AG04450 (cell line): Measurements from ENCODE around the gene ST6GALNAC4. TPM values are rescaled to one million over a fixed set of nuclear protein-coding genes. Genes with fewer than 3 reads are reported as not detected.

Experiments
- CTCF ChIA-PET: fragments of 300-600, 350-600 bp; formaldehyde crosslinking; extraction: SDS; loops from one replicate; lab custom pipeline; 2022; ENCODE audit warnings: antibody characterized with exemption, inconsistent platforms; lab: Charles Lee
- POLR2A ChIA-PET: fragments of 350-600 bp; formaldehyde crosslinking; extraction: SDS; loops from one replicate; lab custom pipeline; 2021; ENCODE audit warnings: antibody characterized with exemption, inconsistent platforms; lab: Yijun Ruan, JAX
- DNase-seq: peaks from one replicate; pipeline ENCODE4 v3.0.0-alpha.2; 2011; ENCODE audit warnings: low read depth, low spot score
- H3K27ac ChIP-seq: one replicate; pipeline ENCODE4 v1.5.1; 2012; ENCODE audit warnings: low read depth, low read length, control low read depth
- H3K27me3 ChIP-seq: one replicate; pipeline ENCODE4 v1.6.0; 2012; ENCODE audit warnings: low read length; ENCODE audit not compliant: control insufficient read depth, insufficient read depth
- H3K4me3 ChIP-seq: 2 replicates; pipeline ENCODE4 v1.5.1; 2011; ENCODE audit warnings: mild to moderate bottlenecking, low read depth, low read length, control low read depth
- H3K9me3 ChIP-seq: 2 replicates; pipeline ENCODE4 v1.5.1; 2012; ENCODE audit warnings: low read length; ENCODE audit not compliant: control insufficient read depth, insufficient read depth
- polyA plus RNA-seq: library from polyadenylated mRNA; depleted of rRNA; stranded (reverse); fragments of >200 nt; gene quantifications from 2 replicates; pipeline ENCODE4 v1.2.3, GENCODE V29; 2011
- TF ChIP-seq, protein P1 (sequence below): IDR thresholded peaks from 2 replicates; pipeline ENCODE4 v1.5.1; 2011; ENCODE audit warnings: low read depth, low read length, control low read depth, inconsistent platforms

ST6GALNAC4 gene
- polyA plus RNA-seq, 1 experiment = 15.0 TPM

DNA sequence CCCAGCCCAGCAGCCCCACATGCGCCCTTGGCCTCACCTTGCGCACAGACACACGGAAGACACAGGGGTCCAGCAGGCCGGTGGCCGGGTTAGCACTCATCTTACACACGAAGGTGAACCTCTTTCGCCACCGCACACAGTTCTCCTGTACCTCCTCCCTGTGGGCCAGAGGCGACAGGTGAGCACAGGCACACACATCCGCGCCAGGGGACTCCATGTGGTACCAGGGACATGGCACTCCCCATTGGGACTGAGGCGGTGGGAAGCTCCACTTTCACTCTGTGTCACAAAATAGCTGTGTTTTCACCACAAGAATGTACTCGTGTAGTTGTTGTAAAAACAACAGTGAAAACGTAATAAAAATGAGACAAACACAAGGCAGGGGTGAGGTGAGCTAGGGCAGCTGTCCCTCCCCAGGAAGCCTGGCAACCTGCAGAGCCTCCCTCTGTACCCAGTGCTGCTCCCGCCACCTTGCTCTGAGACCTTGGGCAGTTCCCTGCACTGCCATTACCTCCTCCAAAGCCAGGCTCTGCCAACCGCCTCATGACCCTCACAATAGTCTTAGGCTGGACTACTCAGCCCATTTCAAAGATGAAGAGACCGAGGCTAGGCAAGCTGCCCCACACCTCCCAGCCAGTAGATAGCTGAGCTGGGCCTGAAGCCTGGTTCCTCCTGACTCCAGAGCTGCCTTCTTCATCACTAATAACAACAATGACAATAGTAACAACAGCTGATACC is 37.1 kb upstream of the ST6GALNAC4 start:
- Histone ChIP-seq H3K27me3 (no peaks in the 10 kb centered on the region), H3K27ac (peak overlapping the region; percentile 21)
- no peak for DNase-seq

DNA sequence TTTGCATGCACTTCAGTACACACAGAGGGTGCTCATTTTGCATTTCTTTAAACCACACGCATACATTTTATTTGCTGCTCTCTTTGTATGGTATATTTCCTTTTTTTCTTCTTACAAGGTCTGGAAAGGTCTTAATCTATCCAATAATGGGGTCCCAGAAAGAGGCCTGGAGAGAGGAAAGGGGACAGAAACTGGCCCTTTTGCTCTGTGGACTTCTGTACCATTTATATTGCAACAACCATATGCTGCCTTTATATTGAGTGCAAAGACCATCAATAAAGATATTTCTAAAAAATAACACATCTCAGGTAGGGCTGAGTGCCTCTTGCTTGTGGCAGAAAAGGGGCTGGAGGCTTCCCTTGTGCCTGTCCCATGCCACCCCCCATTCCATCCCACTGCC is 36.3 kb upstream of the ST6GALNAC4 start:
- no peaks in the 10 kb centered on the region; the same call in 1 of the 2 replicates for H3K9me3 ChIP-seq
- H3K27ac ChIP-seq = no peak overlapping the region
- TF ChIP-seq, protein P1, sequence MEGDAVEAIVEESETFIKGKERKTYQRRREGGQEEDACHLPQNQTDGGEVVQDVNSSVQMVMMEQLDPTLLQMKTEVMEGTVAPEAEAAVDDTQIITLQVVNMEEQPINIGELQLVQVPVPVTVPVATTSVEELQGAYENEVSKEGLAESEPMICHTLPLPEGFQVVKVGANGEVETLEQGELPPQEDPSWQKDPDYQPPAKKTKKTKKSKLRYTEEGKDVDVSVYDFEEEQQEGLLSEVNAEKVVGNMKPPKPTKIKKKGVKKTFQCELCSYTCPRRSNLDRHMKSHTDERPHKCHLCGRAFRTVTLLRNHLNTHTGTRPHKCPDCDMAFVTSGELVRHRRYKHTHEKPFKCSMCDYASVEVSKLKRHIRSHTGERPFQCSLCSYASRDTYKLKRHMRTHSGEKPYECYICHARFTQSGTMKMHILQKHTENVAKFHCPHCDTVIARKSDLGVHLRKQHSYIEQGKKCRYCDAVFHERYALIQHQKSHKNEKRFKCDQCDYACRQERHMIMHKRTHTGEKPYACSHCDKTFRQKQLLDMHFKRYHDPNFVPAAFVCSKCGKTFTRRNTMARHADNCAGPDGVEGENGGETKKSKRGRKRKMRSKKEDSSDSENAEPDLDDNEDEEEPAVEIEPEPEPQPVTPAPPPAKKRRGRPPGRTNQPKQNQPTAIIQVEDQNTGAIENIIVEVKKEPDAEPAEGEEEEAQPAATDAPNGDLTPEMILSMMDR = no peak
- ChIA-PET CTCF (interaction anchor here (1.3 to 3.3 kb wide), 4 partner anchors 9 to 165 kb away, joined by 8 to 22 read pairs (median 16); no protein-coding TSS in a partner anchor), POLR2A (interaction anchor here (1.3 kb wide), 1 partner anchor 28 kb away, joined by 3 read pairs; the partner anchor contains the start of gene EEIG1)
- H3K27me3 ChIP-seq = no peaks in the 10 kb centered on the region
- H3K4me3 ChIP-seq = no peak overlapping the region
- DNase-seq = no peak

More for the DNA sequence above, 37.1 kb upstream of the ST6GALNAC4 start:
- POLR2A ChIA-PET = interaction anchor here (0.6 kb wide), 2 partner anchors 11 to 25 kb away, joined by 3 read pairs; no protein-coding TSS in a partner anchor
- Histone ChIP-seq H3K4me3 (no peak overlapping the region), H3K9me3 (no peaks in the 10 kb centered on the region; the same call in 1 of the 2 replicates)
- TF ChIP-seq, protein P1 = no peak
- CTCF ChIA-PET = interaction anchor here (0.6 to 3.3 kb wide), 4 partner anchors 10 to 164 kb away, joined by 3 to 22 read pairs (median 13); no protein-coding TSS in a partner anchor

DNA sequence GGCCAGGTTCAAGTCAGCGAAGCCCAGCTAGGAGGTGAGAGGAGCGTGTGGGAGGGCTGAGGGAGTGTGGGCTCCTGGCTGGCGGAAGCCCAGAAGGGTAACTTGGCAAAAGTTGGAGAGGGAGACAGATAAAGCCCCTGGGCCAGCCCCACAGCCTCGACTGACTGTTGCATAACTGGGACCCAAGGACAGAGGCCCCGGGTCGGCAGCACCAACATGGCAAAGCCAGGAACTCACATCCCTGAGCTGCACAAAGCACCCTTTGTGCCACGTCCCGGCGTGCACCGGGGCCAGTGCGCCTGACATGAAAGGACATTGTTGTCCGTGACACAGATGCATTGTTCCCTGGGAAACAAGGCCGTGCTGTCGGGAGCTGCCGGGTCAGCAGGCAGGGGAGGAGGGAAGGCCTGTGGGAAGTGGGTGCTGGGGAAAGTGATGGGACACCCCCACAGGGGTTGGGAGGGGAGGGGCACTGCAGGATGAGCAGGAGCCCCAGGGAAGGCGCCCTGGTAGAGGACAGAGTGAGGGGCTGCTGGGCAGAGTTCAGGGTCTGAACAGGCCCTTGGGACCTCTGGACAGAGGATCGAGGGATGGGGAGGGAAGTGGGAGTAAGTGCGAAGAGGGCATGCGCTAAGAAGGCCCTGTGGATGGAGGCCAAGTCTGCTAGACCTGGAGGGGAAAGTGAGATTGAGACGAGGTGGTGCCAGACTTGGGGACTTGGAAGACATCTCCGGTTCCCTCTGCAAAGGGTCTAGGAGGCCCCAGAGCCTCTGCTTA is 33.9 kb upstream of the ST6GALNAC4 start:
- TF ChIP-seq, protein P1 = no peak
- Histone ChIP-seq H3K27ac (peak overlapping the region; percentile 11), H3K9me3 (no peaks in the 10 kb centered on the region; the same call in 1 of the 2 replicates), H3K27me3 (no peaks in the 10 kb centered on the region), H3K4me3 (no peak overlapping the region)
- no peak for DNase-seq
- ChIA-PET CTCF (interaction anchor here (0.5 to 1.4 kb wide), 3 partner anchors 8 to 167 kb away, joined by 5 to 7 read pairs (median 6); no protein-coding TSS in a partner anchor), POLR2A (no interaction called here)

DNA sequence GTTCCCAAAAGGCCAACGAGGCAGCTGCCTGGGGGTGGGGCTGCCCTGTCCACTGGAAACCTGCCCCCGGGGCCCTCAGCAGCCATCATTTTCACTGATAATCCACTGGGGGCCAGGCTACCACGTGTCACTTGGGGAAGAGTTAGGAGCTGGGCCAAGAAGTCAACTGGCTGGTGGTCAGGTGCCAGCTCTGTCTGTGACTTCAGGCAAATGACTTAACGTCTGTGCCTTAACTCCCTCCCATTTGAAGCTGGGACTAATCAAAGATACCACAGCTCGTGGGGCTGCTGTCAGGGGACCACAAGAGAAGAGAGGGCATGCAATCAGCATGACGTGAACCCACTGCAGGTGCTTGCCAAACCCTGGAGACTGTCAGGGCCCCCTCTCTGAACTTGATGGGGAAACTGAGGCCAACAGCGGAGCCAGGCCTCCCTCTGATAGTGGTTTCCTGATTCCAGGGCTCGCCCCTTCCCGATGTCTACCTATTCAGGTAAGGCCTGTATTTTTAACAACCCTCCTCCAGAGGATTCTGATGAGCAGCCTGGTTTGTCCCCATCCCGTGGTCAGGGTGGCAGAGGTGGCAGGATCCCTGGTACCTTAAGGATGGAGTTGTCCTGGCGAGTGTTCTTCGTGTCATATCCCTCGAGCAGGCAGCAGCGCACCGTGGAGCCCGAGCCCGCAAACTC is 33.1 kb upstream of the ST6GALNAC4 start:
- TF ChIP-seq, protein P1 = no peak
- CTCF ChIA-PET = interaction anchor here (1.3 kb wide), 1 partner anchor 168 kb away, joined by 5 read pairs; no protein-coding TSS in a partner anchor
- POLR2A ChIA-PET = interaction anchor here (0.5 kb wide), 1 partner anchor 96 kb away, joined by 5 read pairs; no protein-coding TSS in a partner anchor
- Histone ChIP-seq H3K4me3 (no peak overlapping the region), H3K9me3 (no peaks in the 10 kb centered on the region; the same call in 1 of the 2 replicates), H3K27ac (no peak overlapping the region), H3K27me3 (no peaks in the 10 kb centered on the region)
- no peak for DNase-seq
